H9 (cell line): Measurements from ENCODE around the gene ZFR2. TPM values are rescaled to one million over a fixed set of nuclear protein-coding genes. Genes with fewer than 3 reads are reported as not detected.
A peak's percentile ranks its signal among the peaks of the same experiment; 100 is the strongest.

Experiments used
- DNase-seq: peaks from one replicate; pipeline ENCODE4 v3.0.0-alpha.2; 2017
- H2AFZ ChIP-seq: one replicate; pipeline ENCODE4 v1.6.1; 2013; ENCODE audit warnings: mild to moderate bottlenecking, low read length, control low read depth, moderate library complexity
- H2AK5ac ChIP-seq: 2 replicates; pipeline ENCODE4 v1.6.1; 2013; ENCODE audit warnings: low read length, control low read depth, mixed read lengths; ENCODE audit not compliant: insufficient read length
- H2BK120ac ChIP-seq: one replicate; pipeline ENCODE4 v1.6.1; 2013; ENCODE audit warnings: low read depth, mild to moderate bottlenecking, low read length, control low read depth, inconsistent platforms; ENCODE audit not compliant: poor library complexity, severe bottlenecking
- H2BK12ac ChIP-seq: 2 replicates; pipeline ENCODE4 v1.6.1; 2013; ENCODE audit warnings: low read length, control low read depth, mixed read lengths, low read depth; ENCODE audit not compliant: insufficient read length
- H2BK15ac ChIP-seq: 2 replicates; pipeline ENCODE4 v1.6.1; 2013; ENCODE audit warnings: low read depth, low read length, control low read depth
- H2BK20ac ChIP-seq: one replicate; pipeline ENCODE4 v1.6.1; 2013; ENCODE audit warnings: low read depth, mild to moderate bottlenecking, low read length, control low read depth, inconsistent platforms; ENCODE audit not compliant: poor library complexity, severe bottlenecking
- H2BK5ac ChIP-seq: 2 replicates; pipeline ENCODE4 v1.6.1; 2013; ENCODE audit warnings: low read length, control low read depth, mixed read lengths; ENCODE audit not compliant: insufficient read length
- H3K14ac ChIP-seq: 2 replicates; pipeline ENCODE4 v1.6.1; 2013; ENCODE audit warnings: low read length, control low read depth; ENCODE audit not compliant: insufficient read depth
- H3K18ac ChIP-seq: 2 replicates; pipeline ENCODE4 v1.6.1; 2013; ENCODE audit warnings: low read depth, mild to moderate bottlenecking, mixed read lengths, low read length, control low read depth; ENCODE audit not compliant: insufficient read length
- H3K23ac ChIP-seq: 2 replicates; pipeline ENCODE4 v1.6.1; 2013; ENCODE audit warnings: low read length, control low read depth, mixed read lengths, low read depth; ENCODE audit not compliant: insufficient read length
- H3K23me2 ChIP-seq: 2 replicates; pipeline ENCODE4 v1.6.1; 2013; ENCODE audit warnings: low read depth, mild to moderate bottlenecking, mixed read lengths, low read length, control low read depth; ENCODE audit not compliant: insufficient read length, poor library complexity, severe bottlenecking
- H3K27ac ChIP-seq: 2 replicates; pipeline ENCODE4 v1.5.1; 2013; ENCODE audit warnings: low read length, control low read depth, mixed read lengths, low read depth; ENCODE audit not compliant: insufficient read length
- H3K27me3 ChIP-seq: 2 replicates; pipeline ENCODE4 v1.6.1; 2013; ENCODE audit warnings: low read length, control low read depth, inconsistent platforms; ENCODE audit not compliant: insufficient read depth
- H3K4ac ChIP-seq: 2 replicates; pipeline ENCODE4 v1.6.1; 2013; ENCODE audit warnings: low read depth, mild to moderate bottlenecking, control low read depth, inconsistent platforms, low read length, moderate library complexity
- H3K4me1 ChIP-seq: 2 replicates; pipeline ENCODE4 v1.6.1; 2013; ENCODE audit warnings: low read length, control low read depth, inconsistent platforms; ENCODE audit not compliant: insufficient read depth
- H3K4me2 ChIP-seq: 2 replicates; pipeline ENCODE4 v1.6.1; 2013; ENCODE audit warnings: low read length, control low read depth, mixed read lengths; ENCODE audit not compliant: insufficient read length, insufficient read depth
- H3K56ac ChIP-seq: 2 replicates; pipeline ENCODE4 v1.6.1; 2013; ENCODE audit warnings: low read depth, mild to moderate bottlenecking, mixed read lengths, low read length, control low read depth; ENCODE audit not compliant: insufficient read length
- H3K79me1 ChIP-seq: 2 replicates; pipeline ENCODE4 v1.6.1; 2013; ENCODE audit warnings: low read depth, mild to moderate bottlenecking, moderate library complexity, low read length, control low read depth, inconsistent platforms; ENCODE audit not compliant: insufficient read depth, poor library complexity, severe bottlenecking
- H3K79me2 ChIP-seq: 2 replicates; pipeline ENCODE4 v1.6.1; 2013; ENCODE audit warnings: low read length, control low read depth, inconsistent platforms; ENCODE audit not compliant: insufficient read depth
- H3K9ac ChIP-seq: 2 replicates; pipeline ENCODE4 v1.6.1; 2013; ENCODE audit warnings: low read length, control low read depth, mixed read lengths; ENCODE audit not compliant: insufficient read length; ENCODE audit errors: extremely low read depth
- H3K9me3 ChIP-seq: one replicate; pipeline ENCODE4 v1.6.1; 2013; ENCODE audit warnings: low read depth, low read length, inconsistent platforms; ENCODE audit not compliant: control insufficient read depth
- H3T11ph ChIP-seq: one replicate; pipeline ENCODE4 v1.6.1; 2013; ENCODE audit warnings: mild to moderate bottlenecking, low read length, control low read depth, inconsistent platforms
- H4K20me1 ChIP-seq: one replicate; pipeline ENCODE4 v1.6.1; 2013; ENCODE audit not compliant: control insufficient read depth, insufficient read length, insufficient read depth
- H4K5ac ChIP-seq: 2 replicates; pipeline ENCODE4 v1.6.1; 2013; ENCODE audit warnings: low read depth, mild to moderate bottlenecking, mixed read lengths, low read length, control low read depth; ENCODE audit not compliant: insufficient read length
- H4K8ac ChIP-seq: replicated peaks from 2 replicates; pipeline ENCODE4 v1.6.1; 2013; ENCODE audit warnings: low read length, control low read depth, mixed read lengths, low read depth; ENCODE audit not compliant: insufficient read length
- H4K91ac ChIP-seq: 2 replicates; pipeline ENCODE4 v1.6.1; 2013; ENCODE audit warnings: low read depth, mild to moderate bottlenecking, moderate library complexity, mixed read lengths, low read length, control low read depth; ENCODE audit not compliant: insufficient read length
- H3K27ac Mint-ChIP-seq, 3 experiments: 2 replicates in 2 of 3; 3 replicates in 1 of 3; pipeline ENCODE4 v1.8.0; 2020 to 2021; ENCODE audit warnings: mixed read lengths in 3 of 3, mild to moderate bottlenecking in 1 of 3, moderate library complexity in 1 of 3
- H3K27me3 Mint-ChIP-seq: 2 replicates; pipeline ENCODE4 v1.8.0; 2021; ENCODE audit warnings: low read depth, mild to moderate bottlenecking, moderate library complexity, mixed read lengths
- H3K36me3 Mint-ChIP-seq, 3 experiments: 2 replicates in 2 of 3; 3 replicates in 1 of 3; pipeline ENCODE4 v1.8.0; 2020 to 2021; ENCODE audit warnings: low read depth in 3 of 3, mixed read lengths in 3 of 3; ENCODE audit not compliant: insufficient read depth in 1 of 3
- H3K4me1 Mint-ChIP-seq, 2 experiments: 2 replicates each; pipeline ENCODE4 v1.8.0; 2020; ENCODE audit warnings: mixed read lengths in 2 of 2
- H3K4me3 Mint-ChIP-seq, 2 experiments: 2 replicates in 1 of 2; 3 replicates in 1 of 2; pipeline ENCODE4 v1.8.0; 2020 to 2021; ENCODE audit warnings: mild to moderate bottlenecking in 2 of 2, mixed read lengths in 2 of 2, moderate library complexity in 1 of 2
- H3K9me3 Mint-ChIP-seq, 2 experiments: 2 replicates in 1 of 2; 3 replicates in 1 of 2; pipeline ENCODE4 v1.8.0; 2020; ENCODE audit warnings: mild to moderate bottlenecking in 2 of 2, mixed read lengths in 2 of 2, moderate library complexity in 1 of 2
- CTCF ChIP-seq: fragments of 200-600 bp; sonication (generic); conservative IDR thresholded peaks from 3 replicates; pipeline ENCODE4 v1.8.0; 2021; ENCODE audit warnings: antibody characterized with exemption, mild to moderate bottlenecking
- WGBS: extraction: QIAGEN DNeasy Blood & Tissue Kit; methylation state at CpG from one replicate; pipeline ENCODE4 v1.1.7; 2013; ENCODE audit warnings: missing lambda C conversion rate, low lambda C conversion rate, mixed read lengths; ENCODE audit not compliant: insufficient read length; ENCODE audit errors: extremely low coverage; 5-methylcytosine and 5-hydroxymethylcytosine counted together
- total RNA-seq: library from RNA; stranded (reverse); gene quantifications from 2 replicates; pipeline ENCODE4 v1.2.1, GENCODE V29; 2021

The ZFR2 gene
- total RNA-seq, 1 experiment from 2014 or later: 18.3 TPM

- Mint-ChIP-seq H3K27ac (peak overlapping the region in 2 of 3 experiments; percentile 95 to 98; a peak in 3 of 7 replicates), H3K27me3 (no peaks in the 10 kb centered on the region), H3K9me3 (no peaks in the 10 kb centered on the region; a peak in 1 of 5 replicates), H3K4me3 (peak overlapping the region; percentile 92 to 96), H3K4me1 (peaks cover 4 to 14% of the 10 kb centered on the region in 2 experiments; a peak in 3 of 4 replicates), H3K36me3 (peaks cover 3 to 22% (median 19%) of the 10 kb centered on the region in 3 experiments; a peak in 5 of 7 replicates)
- no CpG with 5 or more reads among the region's 1 CpG for WGBS
- no peak for TF ChIP-seq CTCF
- no peak for DNase-seq
- Histone ChIP-seq H2AFZ (no peak overlapping the region), H3K27ac (no peak overlapping the region), H2BK5ac (no peak overlapping the region), H3T11ph (no peak overlapping the region), H3K14ac (no peak overlapping the region), H2BK20ac (no peak overlapping the region), H4K8ac (no peak overlapping the region), H3K9ac (no peak overlapping the region), H3K23me2 (peaks cover 4% of the 10 kb centered on the region), H3K27me3 (no peaks in the 10 kb centered on the region), H3K56ac (no peak overlapping the region), H3K4me2 (no peak overlapping the region), H4K5ac (no peak overlapping the region), H2BK12ac (no peak overlapping the region), H3K4ac (no peak overlapping the region), H3K79me2 (no peaks in the 10 kb centered on the region), H4K20me1 (no peaks in the 10 kb centered on the region), H2AK5ac (no peak overlapping the region), H2BK15ac (no peak overlapping the region), H3K9me3 (no peaks in the 10 kb centered on the region), H4K91ac (no peak overlapping the region), H3K23ac (no peak overlapping the region), H2BK120ac (no peak overlapping the region), H3K79me1 (peaks cover 5% of the 10 kb centered on the region), H3K4me1 (no peaks in the 10 kb centered on the region), H3K18ac (no peak overlapping the region)
Observed at GRCh38 chr19:3762130-3762473, 106.7 kb downstream of the ZFR2 start.
